ENCODE results near the gene HEG1. TPM values are rescaled to one million over a fixed set of nuclear protein-coding genes. Genes with fewer than 3 reads are reported as not detected.

HEG1 gene, protein sequence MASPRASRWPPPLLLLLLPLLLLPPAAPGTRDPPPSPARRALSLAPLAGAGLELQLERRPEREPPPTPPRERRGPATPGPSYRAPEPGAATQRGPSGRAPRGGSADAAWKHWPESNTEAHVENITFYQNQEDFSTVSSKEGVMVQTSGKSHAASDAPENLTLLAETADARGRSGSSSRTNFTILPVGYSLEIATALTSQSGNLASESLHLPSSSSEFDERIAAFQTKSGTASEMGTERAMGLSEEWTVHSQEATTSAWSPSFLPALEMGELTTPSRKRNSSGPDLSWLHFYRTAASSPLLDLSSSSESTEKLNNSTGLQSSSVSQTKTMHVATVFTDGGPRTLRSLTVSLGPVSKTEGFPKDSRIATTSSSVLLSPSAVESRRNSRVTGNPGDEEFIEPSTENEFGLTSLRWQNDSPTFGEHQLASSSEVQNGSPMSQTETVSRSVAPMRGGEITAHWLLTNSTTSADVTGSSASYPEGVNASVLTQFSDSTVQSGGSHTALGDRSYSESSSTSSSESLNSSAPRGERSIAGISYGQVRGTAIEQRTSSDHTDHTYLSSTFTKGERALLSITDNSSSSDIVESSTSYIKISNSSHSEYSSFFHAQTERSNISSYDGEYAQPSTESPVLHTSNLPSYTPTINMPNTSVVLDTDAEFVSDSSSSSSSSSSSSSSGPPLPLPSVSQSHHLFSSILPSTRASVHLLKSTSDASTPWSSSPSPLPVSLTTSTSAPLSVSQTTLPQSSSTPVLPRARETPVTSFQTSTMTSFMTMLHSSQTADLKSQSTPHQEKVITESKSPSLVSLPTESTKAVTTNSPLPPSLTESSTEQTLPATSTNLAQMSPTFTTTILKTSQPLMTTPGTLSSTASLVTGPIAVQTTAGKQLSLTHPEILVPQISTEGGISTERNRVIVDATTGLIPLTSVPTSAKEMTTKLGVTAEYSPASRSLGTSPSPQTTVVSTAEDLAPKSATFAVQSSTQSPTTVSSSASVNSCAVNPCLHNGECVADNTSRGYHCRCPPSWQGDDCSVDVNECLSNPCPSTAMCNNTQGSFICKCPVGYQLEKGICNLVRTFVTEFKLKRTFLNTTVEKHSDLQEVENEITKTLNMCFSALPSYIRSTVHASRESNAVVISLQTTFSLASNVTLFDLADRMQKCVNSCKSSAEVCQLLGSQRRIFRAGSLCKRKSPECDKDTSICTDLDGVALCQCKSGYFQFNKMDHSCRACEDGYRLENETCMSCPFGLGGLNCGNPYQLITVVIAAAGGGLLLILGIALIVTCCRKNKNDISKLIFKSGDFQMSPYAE (N-terminal part only)
- total RNA-seq = 18.0 and 20.5 TPM in 2 replicates

DNA sequence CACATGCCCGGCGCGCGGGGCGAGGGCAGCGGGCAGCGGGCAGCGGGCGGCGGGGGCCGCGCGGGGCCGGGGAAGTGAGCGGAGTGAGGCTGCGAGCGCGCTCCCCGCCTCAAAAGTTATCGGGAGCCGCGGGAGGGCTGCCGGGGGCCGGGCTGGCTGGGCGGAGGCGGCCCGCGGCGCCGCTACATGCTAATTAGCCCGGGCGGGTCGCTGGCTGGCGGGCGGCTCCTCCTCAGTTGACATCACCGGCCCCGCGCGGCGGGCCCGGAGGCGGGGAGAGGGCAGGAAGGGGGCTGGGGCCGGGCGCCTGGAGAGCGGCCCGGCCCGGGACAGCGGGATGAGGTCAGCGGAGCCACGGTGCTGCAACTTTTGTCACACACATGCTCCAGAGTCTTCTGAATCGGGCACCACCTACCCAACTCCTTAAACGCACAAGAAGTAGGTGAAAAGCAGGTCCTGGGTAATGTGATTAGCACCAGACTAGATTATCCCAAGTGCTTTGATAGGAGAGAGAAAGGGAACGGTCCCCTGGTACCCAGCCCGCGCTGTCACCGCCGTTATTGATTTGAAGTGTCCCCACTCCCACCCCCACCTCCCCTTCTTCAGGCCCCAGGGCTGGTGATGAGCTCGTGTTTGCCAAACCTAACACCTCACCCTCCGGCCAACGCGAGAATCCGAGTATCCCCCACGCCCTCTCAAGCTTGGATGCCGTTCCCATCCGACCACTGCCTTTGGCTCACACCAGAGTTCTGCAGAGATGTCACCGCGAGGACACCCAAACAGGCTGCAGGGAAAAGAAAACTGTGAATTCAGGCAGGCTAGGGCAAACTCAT lies at the start of gene HEG1:
TSS of gene HEG1 (minus strand) at position 85 of the 833 bp plus-strand sequence. CDS start 107 bp downstream, outside the sequence.

GRCh38 chr3:124934577-124934976 lies 121.2 kb downstream of the HEG1 start, which contains the start of gene MUC13:
Gene MUC13 (minus strand): TSS chr3:124934751. CDS start chr3:124934712, 39 bp downstream.

Other genes starting within 250 kb of the HEG1 start
- 36.4 and 50.2 TPM in 2 replicates for gene ITGB5, start 168.6 kb downstream of the HEG1 start, total RNA-seq
- not detected in 2 replicates for gene MUC13, start 121.2 kb downstream of the HEG1 start, total RNA-seq
- 0.11 and 0.17 TPM in 2 replicates for gene SLC12A8, start 156.8 kb upstream of the HEG1 start, total RNA-seq